ENCODE results near the gene PLEKHG1. TPM values are rescaled to one million over a fixed set of nuclear protein-coding genes. Genes with fewer than 3 reads are reported as not detected.

Gene PLEKHG1
- total and polyA plus RNA-seq, 2 experiments from 2014 or later: 0.89 to 2.5 TPM

DNA sequence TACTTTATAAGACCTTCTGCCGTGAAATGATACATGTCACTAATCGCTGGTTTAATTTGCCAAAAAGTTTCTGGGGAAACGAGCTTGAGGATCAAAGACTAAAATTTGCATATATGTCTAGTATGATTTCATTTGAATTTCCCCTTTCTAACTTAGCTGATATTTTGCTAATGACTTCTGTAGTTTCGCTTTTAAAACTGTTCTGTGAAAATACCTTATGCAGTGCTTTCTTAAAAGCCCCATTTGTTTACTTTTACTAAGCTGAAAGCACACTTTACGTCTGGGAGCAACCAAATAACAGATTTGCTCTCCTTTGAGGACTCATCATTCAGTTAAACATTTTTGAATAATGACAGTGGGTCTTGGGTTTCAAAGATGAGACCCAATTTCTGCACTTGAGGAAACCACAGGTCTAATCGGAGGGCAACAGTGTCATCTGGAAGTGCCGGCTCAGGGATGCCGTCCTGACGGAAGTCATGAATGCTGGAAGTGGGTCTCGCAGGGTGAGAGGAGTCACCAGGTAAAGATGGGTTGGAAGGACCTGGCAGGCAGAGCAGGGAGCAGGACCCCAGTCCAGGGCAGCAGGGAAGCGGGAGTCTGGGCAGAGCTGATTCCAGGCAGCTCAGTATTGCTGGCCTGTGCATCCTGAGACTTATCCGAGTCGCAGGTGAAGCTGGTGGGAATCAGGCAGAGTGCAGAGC, 33.2 kb downstream of the PLEKHG1 start:
- no peak for DNase-seq (ENCODE audit: low spot score)

More for the DNA sequence above, 33.2 kb downstream of the PLEKHG1 start:
- H3K27ac Mint-ChIP-seq: no peak overlapping the region
- no peak; the same call in 1 of the 3 replicates for ATAC-seq
- Histone ChIP-seq H3F3A (replicated peaks; ENCODE audit: low read depth) (no peaks in the 10 kb centered on the region), H3K4me2 (no peak overlapping the region), H3K9me2 (ENCODE audit: insufficient read depth) (no peaks in the 10 kb centered on the region), H3K36me3 (ENCODE audit: insufficient read depth) (no peaks in the 10 kb centered on the region), H3K27me3 (ENCODE audit: insufficient read depth) (no peaks in the 10 kb centered on the region), H3K27ac (ENCODE audit: low read depth) (no peak overlapping the region), H3K4me3 (no peak overlapping the region), H3K4me1 (ENCODE audit: insufficient read depth) (no peaks in the 10 kb centered on the region), H3K79me2 (replicated peaks; ENCODE audit: insufficient read depth) (no peaks in the 10 kb centered on the region), H4K20me1 (replicated peaks; ENCODE audit: insufficient read depth) (no peaks in the 10 kb centered on the region; the same call in 1 of the 2 replicates), H2AFZ (no peak overlapping the region)
- H3K4me3 Mint-ChIP-seq: no peak overlapping the region
- no peaks in the 10 kb centered on the region for H3K36me3 Mint-ChIP-seq (ENCODE audit: low read depth)
- H3K4me1 Mint-ChIP-seq: peaks cover 7% of the 10 kb centered on the region
- TF ChIP-seq JUNB (IDR thresholded peaks at IDR 0.05; ENCODE audit: unreplicated experiment) (no peak), ZNF331 (CRISPR knock-in tag; IDR thresholded peaks at IDR 0.05; ENCODE audit: low read depth) (no peak), CTCF (conservative IDR thresholded peaks at IDR 0.05; ENCODE audit: low read depth in 2 of 2) (no peak), ZNF462 (CRISPR knock-in tag; IDR thresholded peaks at IDR 0.05) (no peak), EZH2 (IDR thresholded peaks at IDR 0.05; ENCODE audit: low read depth, unreplicated experiment) (no peak)
- H3K9me3 Mint-ChIP-seq: no peaks in the 10 kb centered on the region
- H3K27me3 Mint-ChIP-seq (ENCODE audit: insufficient read depth, low read depth, poor library complexity): peaks cover 3% of the 10 kb centered on the region
